Measurements from ENCODE around the gene ORC3.

DNA sequence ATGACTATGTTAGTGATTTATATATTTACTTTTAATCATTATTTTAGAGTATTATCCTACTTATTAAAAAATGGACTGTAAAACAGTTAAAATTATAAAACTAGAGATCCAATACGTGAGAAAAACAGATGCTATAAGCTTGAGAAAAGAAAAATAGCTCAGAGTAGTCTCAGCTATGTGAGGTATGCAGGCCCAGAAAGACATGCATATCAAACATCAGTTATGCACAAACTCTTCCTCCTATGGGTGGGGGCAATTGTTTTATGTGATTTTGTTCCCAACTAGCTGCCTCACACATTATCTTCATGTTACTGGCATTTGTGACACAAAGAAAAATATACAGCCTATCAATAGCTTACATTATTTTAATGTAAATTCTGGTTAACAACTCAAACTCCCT is 28.9 kb upstream of the ORC3 start:
- no peak for TF ChIP-seq CTCF (conservative IDR thresholded peaks at IDR 0.05; ENCODE audit: low read depth, low read length)
- TF ChIP-seq EZH2 (IDR thresholded peaks at IDR 0.05; ENCODE audit: low read length, unreplicated experiment) = no peak
- no peak for TF ChIP-seq EZH2phosphoT487 (IDR thresholded peaks at IDR 0.05; ENCODE audit: borderline replicate concordance, low read length)

All from PC-3 (cell line).